Activated effector memory CD4-positive, alpha-beta T cell treated with anti-CD3 and anti-CD28 coated beads, Interleukin-2, amount 50 U/mL, for 16 hours (primary cell): ENCODE data around the gene SLC25A4.
"Not testable (repeated sequence)": the region's sequence is repeated elsewhere in the genome, so short reads cannot be mapped to it uniquely, and the experiment has no call there.

ENCODE experiments used
- DNase-seq: peaks from one replicate; pipeline ENCODE4 v3.0.0-alpha.2; 2020

The SLC25A4 gene

DNA sequence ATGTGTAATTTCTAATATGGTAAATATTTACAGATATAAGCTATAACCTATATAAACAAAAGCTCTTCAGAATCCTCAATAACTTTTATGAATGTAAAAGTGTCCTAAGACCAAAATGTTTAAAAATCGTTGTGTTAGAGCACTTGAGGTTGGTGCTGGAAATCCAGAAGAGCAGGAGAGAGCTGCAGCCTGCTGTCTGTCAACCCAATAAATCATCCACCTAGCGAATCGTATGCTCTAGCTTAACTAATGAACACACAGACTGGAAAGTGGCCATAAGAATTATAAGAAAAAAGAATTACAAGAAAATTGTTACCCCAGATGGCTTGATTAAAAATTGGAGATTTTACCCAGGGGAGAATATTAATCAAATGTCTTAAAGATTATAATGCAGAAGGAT lies 43.7 kb downstream of the SLC25A4 start:
- DNase-seq = no peak

DNA sequence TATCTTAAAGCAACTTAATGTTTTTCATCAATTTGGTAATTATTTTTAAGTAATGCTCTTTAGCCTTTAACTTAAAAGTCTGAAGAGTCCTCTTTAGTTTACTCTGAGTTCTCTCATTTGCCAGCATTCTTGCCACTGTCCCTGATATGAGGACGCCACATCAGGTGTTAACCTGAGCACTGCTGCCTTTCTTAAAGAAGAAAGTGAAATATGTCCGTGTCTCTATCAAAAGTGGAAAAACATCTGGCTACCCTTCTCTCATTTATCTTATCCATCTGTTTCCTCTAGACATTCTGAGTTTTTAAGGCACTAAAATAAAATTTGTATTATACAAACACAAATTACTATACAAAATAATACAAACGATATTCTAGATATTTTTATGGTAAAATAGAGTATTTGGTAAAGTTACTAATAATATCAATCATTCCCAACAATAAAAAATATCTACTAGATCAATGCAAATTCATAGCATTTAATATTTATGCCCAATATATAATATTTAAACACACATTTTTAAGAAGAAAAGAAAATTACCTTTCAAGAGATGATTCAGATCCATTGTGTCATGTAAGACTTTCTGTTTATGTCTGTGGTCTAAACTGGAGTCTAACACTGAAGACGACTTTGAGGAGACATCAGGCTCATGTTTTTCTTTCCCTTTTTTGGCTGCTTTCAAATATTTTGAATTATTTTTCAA lies 46.7 kb downstream of the SLC25A4 start:
- DNase-seq = no peak

DNA sequence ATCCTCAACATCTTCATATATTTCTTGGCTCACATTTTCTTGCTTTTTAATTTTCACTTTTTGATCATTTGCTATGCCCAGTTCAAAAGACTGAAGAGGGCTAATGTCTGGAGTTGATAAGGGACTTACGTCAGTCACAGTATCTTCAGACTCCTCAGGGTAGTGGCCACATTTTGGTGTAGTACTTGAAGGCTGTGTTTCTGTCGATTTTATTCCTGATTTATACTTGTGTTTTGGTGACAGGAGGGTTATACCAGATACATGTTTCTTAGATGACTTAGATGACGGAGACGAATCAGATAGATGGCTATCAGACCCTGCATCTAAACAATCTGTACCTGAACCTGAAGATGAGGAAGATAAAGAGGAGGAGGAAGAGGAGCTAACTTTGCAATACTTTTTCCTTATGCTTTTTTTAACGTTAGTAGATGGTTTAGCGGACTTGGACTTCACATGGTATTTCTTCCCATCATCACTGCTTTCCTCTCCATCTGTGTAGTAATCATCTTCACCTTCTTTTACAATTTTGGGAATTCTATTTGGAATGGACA lies 47.3 kb downstream of the SLC25A4 start:
- no peak for DNase-seq

DNA sequence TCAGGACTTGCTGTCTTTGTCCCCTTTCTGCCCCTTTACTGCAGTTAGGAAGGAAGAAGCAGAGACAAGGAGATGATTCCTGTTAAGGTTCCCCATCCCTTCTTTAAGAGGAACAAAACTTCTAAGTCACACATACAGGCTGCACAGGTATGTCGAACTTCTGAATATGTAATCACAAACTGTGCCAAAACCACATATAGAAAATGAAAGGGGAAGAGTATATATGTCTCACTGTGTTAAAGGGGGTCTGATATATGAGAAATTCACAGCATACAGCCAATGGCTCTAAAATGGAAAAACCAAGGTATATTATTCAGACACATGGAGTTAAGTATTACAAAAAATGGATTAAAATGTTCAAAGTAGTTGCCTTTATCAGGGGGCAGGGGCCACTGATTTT lies 49.0 kb downstream of the SLC25A4 start:
- no peak for DNase-seq

DNA sequence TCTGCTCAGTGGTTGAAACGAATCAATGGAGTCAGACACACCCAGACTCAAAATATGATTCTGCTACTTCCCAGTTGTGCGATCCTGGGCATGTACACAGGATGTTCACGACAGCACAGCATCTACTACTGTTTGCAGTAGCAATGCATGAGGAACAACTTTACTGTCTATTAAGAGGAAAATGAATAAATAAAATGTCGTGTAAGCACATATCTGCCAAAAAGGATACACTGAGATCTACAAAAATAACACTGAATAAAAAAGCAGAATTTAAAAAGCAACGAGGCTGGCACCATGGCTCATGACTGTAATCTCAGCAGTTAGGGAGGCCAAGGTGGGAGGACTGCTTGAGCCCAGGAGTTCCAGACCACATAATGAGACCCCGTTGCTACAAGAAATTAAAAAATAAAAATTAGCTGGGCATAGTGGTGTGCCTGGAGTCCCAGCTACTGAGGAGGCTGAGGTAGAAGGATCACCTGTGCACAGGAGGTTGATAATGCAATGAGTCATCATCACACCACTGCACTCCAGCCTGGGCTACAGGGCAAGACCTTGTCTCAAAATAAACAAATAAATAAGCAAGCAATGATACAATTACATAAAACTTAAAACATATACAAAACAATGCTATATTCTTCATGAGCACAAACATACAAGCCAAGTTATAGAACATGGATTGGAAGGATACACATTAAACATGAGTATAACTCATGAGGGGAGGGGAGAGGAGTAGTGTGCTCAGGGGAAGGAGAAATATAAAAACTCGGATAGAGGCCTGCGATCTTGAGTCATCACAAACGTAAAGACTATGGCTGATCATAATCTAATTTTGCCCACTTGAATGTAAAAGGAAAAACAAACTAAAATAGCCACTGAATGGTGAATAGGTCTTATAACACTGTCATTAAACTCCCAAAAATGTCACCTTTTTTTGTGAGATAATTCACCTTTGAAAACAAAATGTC lies 52.1 kb downstream of the SLC25A4 start:
- no peak for DNase-seq

DNA sequence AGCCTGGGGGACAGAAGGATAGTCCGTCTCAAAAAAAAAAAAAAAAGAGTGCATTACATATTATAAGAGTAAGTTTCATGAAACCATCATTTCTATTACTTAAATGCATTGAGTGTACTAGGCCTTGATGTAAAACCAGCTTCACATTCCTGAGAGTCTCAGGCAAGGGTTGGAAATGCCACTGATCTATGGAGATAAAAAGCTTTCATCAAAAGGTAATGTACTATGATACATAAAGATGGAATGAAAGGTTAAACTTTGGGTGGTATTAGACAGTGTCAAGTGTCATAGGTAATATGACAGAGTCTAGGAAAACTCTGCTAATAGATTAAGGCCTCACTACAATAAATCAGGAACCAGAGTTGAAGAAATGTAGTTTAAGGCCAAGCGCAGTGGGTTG lies 53.4 kb downstream of the SLC25A4 start:
- no peak for DNase-seq

DNA sequence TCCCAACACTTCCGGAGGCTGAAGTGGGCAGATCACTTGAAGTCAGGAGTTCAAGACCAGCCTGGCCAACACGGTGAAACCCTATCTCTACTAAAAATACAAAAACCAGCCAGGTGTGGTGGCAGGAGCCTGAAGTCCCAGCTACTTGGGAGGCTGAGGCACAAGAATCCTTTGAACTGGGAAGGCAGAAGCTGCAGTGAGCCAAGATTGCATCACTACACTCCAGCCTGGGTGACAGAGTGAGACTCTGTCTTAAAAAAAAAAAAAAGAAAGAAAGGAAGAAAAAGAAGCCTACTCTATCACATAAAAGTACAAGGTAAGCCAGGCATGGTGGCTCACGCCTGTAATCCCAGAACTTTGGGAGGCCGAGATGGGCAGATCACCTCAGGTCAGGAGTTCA lies 55.1 kb downstream of the SLC25A4 start:
- not testable (repeated sequence) for DNase-seq
